ENCODE results near the gene TAPBP. TPM values are rescaled to one million over a fixed set of nuclear protein-coding genes. Genes with fewer than 3 reads are reported as not detected.
"Not testable (repeated sequence)": the region's sequence is repeated elsewhere in the genome, so short reads cannot be mapped to it uniquely, and the experiment has no call there.

Gene TAPBP
- total RNA-seq: 15.4 and 16.2 TPM in 2 replicates
- long read RNA-seq, partial matches to known transcripts: 1 of 1 reads
- long read RNA-seq, other reads (novel, unspliced or antisense): 0 of 1 reads

DNA sequence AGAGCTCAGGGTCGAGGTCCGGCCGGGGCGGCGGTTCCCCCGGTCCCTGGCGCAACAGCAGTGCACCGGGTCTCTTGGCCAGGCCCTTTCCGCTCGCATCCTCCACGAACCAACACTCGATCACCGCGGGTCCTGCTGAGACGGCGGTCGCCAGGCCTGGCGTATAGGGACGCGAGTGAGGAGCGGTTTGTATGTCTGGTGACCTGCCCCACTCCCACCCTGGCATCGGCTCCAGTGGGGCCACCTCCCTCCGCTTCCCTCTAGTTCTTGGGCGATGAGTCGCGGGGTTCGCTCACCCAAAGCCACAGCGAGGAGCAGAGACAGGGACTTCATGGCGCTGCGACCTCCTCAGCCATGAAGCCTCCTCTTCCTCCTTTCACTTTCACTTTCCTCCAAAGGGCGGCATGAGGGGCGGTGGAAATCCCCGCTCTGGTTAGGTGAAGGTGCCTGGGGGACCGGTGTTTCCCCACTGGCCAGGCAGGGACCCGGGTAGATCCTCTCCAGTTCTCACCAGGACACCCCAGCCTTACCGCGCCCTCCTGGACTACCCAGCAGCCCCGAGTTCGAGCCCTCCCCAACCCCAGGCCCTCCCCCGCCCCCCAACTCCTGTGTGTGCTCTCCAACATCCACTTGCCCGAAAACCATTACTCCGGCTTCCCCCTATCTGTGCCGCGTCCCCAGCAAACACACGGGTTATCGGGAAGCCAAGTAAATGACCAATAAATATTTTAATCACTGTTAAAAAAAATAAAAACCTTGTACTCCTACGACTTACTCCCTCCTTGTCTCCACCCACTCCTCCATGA lies at the start of gene TAPBP:
TAPBP (minus strand) TSS at position 370 of the 806 bp plus-strand sequence; CDS start at position 333, 37 bp downstream.
- Mint-ChIP-seq H3K4me1 (peaks cover 53% of the 10 kb centered on the region), H3K4me3 (peak within 1 kb of the TSS; percentile 95), H3K27me3 (ENCODE audit: low read depth) (peaks cover 33% of the 10 kb centered on the region), H3K27ac (ENCODE audit: unreplicated experiment) (peak within 1 kb of the TSS; percentile 58), H3K9me3 (no peaks in the 10 kb centered on the region), H3K36me3 (ENCODE audit: low read depth) (peaks cover 9% of the 10 kb centered on the region)
- TF ChIP-seq, protein P1, sequence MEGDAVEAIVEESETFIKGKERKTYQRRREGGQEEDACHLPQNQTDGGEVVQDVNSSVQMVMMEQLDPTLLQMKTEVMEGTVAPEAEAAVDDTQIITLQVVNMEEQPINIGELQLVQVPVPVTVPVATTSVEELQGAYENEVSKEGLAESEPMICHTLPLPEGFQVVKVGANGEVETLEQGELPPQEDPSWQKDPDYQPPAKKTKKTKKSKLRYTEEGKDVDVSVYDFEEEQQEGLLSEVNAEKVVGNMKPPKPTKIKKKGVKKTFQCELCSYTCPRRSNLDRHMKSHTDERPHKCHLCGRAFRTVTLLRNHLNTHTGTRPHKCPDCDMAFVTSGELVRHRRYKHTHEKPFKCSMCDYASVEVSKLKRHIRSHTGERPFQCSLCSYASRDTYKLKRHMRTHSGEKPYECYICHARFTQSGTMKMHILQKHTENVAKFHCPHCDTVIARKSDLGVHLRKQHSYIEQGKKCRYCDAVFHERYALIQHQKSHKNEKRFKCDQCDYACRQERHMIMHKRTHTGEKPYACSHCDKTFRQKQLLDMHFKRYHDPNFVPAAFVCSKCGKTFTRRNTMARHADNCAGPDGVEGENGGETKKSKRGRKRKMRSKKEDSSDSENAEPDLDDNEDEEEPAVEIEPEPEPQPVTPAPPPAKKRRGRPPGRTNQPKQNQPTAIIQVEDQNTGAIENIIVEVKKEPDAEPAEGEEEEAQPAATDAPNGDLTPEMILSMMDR (conservative IDR thresholded peaks at IDR 0.05): no peak
- no peak for DNase-seq (ENCODE audit: low read depth, low spot score)

DNA sequence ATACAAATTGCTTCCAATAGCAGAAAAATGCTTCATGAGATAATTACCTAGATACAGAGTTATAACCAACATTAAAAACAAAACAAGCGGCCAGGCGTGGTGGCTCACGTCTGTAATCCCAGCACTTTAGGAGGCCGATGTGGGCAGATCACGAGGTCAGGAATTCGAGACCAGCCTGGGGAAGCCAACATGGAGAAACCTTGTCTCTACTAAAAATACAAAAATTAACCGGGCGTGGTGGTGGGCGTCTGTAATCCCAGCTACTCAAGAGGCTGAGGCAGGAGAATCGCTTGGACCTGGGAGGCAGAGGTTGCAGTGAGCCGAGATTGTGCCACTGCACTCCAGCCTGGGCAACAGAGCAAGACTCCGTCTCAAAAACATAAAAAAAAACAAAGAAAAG lies 49.6 kb upstream of the TAPBP start:
- H3K4me1 Mint-ChIP-seq: peaks cover 21% of the 10 kb centered on the region
- H3K4me3 Mint-ChIP-seq; H3K27me3 Mint-ChIP-seq (ENCODE audit: low read depth); H3K9me3 Mint-ChIP-seq; H3K36me3 Mint-ChIP-seq (ENCODE audit: low read depth); DNase-seq (ENCODE audit: low read depth, low spot score); H3K27ac Mint-ChIP-seq (ENCODE audit: unreplicated experiment): not testable (repeated sequence)

DNA sequence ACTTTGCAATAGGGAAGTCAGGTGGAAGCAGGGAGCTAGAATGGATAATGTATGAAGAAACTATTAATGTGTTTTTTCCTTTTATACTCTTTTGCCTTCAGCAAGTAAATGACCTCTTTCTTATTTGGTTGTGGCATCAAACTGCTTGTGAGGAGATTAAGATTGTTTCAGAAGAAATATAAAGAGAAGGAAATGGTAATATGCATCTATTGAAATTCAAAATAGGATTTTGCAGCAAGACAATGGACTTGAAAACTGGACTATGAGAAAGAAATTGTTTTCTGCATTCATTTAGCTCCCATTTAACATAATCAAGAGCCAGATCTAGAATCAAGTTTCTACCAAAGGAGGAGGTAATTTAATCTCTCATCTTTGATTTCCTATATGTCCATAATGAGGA lies 45.5 kb upstream of the TAPBP start:
- no peaks in the 10 kb centered on the region for H3K9me3 Mint-ChIP-seq
- peaks cover 14% of the 10 kb centered on the region for H3K4me1 Mint-ChIP-seq
- TF ChIP-seq, protein P1 (conservative IDR thresholded peaks at IDR 0.05): no peak
- peaks cover 3% of the 10 kb centered on the region for H3K27me3 Mint-ChIP-seq (ENCODE audit: low read depth)
- H3K27ac Mint-ChIP-seq (ENCODE audit: unreplicated experiment): no peak overlapping the region
- no peaks in the 10 kb centered on the region for H3K36me3 Mint-ChIP-seq (ENCODE audit: low read depth)
- no peak overlapping the region for H3K4me3 Mint-ChIP-seq
- DNase-seq (ENCODE audit: low read depth, low spot score): no peak

DNA sequence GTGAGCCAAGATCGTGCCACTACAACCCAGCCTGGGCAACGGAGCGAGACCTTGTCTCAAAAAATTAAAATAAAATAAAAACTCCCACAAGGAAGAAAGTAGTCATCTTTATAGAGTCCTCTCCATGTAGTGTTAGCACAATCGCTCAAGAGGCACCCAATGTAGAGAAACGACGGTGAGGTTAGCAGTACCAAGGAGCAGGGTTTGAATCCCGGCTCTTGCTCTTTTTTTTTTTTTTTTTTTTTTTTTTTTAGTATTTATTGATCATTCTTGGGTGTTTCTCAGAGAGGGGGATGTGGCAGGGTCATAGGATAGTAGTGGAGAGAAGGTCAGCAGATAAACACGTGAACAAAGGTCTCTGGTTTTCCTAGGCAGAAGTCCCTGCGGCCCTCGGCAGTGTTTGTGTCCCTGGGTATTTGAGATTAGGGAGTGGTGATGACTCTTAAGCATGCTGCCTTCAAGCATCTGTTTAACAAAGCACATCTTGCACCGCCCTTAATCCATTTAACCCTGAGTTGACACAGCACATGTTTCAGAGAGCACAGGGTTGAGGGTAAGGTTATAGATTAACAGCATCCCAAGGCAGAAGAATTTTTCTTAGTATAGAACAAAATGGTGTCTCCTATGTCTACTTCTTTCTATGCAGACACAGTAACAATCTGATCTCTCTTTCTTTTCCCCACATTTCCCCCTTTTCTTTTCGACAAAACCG lies 43.4 kb upstream of the TAPBP start:
- not testable (repeated sequence) for H3K4me3 Mint-ChIP-seq; H3K27ac Mint-ChIP-seq (ENCODE audit: unreplicated experiment); H3K4me1 Mint-ChIP-seq

DNA sequence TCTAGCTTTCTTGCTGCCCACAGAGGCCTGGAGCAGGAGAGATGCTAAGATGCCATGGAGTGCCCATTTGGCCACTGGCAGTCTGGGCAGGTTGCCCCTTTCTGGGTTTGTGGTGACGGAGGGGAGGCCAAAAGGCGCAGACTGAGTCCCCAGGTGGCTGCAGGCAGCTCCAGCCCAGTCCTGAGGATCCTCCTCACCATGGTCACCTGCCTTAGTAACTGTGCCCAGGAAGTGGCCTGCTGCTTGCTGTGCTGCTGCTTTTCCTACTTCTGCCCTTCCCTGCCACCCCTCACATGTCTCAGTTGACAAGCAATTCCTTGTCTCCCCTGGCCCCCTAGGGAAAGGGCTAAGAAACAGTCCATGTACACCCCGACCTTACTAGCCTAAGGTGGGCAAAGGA lies 42.4 kb upstream of the TAPBP start:
- no peak for DNase-seq (ENCODE audit: low read depth, low spot score)
- TF ChIP-seq, protein P1 (conservative IDR thresholded peaks at IDR 0.05): no peak
- H3K4me3 Mint-ChIP-seq: no peak overlapping the region
- H3K36me3 Mint-ChIP-seq (ENCODE audit: low read depth): no peaks in the 10 kb centered on the region
- peaks cover 3% of the 10 kb centered on the region for H3K4me1 Mint-ChIP-seq
- H3K27me3 Mint-ChIP-seq (ENCODE audit: low read depth): peaks cover 3% of the 10 kb centered on the region
- no peak overlapping the region for H3K27ac Mint-ChIP-seq (ENCODE audit: unreplicated experiment)
- no peaks in the 10 kb centered on the region for H3K9me3 Mint-ChIP-seq

More for the DNA sequence above, 43.4 kb upstream of the TAPBP start:
- DNase-seq (ENCODE audit: low read depth, low spot score); H3K9me3 Mint-ChIP-seq; H3K36me3 Mint-ChIP-seq (ENCODE audit: low read depth); H3K27me3 Mint-ChIP-seq (ENCODE audit: low read depth): not testable (repeated sequence)

DNA sequence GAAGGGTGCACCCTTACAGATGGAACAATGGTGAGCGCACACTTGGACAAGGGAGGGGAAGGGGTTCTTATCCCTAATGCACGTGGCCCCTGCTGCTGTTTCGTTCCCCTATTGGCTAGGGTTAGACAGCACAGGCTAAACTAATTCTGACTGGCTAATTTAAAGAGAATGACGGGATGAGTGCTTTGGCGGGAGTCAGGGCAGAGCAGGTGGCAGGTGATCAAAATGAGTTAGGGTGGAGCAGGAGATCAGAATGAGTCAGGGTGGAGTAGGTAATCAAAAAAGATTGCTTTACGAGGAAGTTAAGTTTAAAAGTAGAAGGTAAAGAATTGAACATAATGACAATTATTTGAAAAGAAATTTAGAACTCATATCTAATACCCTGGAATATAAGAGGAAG lies 42.0 kb upstream of the TAPBP start:
- H3K27ac Mint-ChIP-seq (ENCODE audit: unreplicated experiment); H3K4me1 Mint-ChIP-seq; H3K27me3 Mint-ChIP-seq (ENCODE audit: low read depth): not testable (repeated sequence)

DNA sequence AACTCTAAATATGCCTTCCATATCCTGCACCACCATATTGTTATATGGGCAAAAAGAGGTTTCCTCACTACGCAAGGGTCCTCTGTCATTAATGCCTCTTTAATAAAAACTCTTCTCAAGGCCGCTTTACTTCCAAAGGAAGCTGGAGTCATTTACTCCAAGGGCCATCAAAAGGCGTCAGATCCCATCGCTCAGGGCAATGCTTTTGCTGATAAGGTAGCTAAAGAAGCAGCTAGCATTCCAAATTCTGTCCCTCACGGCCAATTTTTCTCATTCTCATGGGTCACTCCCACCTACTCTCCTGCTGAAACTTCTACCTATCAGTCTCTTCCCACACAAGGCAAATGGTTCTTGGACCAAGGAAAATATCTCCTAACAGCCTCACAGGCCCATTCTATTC lies 33.9 kb upstream of the TAPBP start:
- H3K27me3 Mint-ChIP-seq (ENCODE audit: low read depth): peaks cover 11% of the 10 kb centered on the region
- DNase-seq (ENCODE audit: low read depth, low spot score): no peak
- no peaks in the 10 kb centered on the region for H3K9me3 Mint-ChIP-seq
- TF ChIP-seq, protein P1 (conservative IDR thresholded peaks at IDR 0.05): no peak
- no peak overlapping the region for H3K4me3 Mint-ChIP-seq
- H3K36me3 Mint-ChIP-seq (ENCODE audit: low read depth): no peaks in the 10 kb centered on the region
- H3K27ac Mint-ChIP-seq (ENCODE audit: unreplicated experiment): no peak overlapping the region
- peaks cover 7% of the 10 kb centered on the region for H3K4me1 Mint-ChIP-seq

More for the DNA sequence above, 42.0 kb upstream of the TAPBP start:
- not testable (repeated sequence) for H3K36me3 Mint-ChIP-seq (ENCODE audit: low read depth); H3K9me3 Mint-ChIP-seq; H3K4me3 Mint-ChIP-seq; DNase-seq (ENCODE audit: low read depth, low spot score)

DNA sequence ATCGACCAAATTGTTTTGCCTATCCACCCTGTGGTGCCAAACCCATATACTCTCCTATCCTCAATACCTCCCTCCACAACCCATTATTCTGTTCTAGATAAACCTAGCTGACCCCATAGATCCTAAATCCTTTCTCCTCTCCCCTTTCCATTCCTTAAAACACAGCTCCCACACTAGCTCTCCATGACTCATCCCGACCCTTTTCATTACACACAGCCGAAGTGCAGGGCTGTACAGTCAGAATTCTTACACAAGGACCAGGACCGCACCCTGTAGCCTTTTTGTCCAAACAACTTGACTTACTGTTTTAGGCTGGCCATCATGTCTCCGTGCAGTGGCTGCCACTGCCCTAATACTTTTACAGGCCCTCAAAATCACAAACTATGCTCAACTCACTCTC lies 33.1 kb upstream of the TAPBP start:
- not testable (repeated sequence) for DNase-seq (ENCODE audit: low read depth, low spot score); H3K9me3 Mint-ChIP-seq; H3K36me3 Mint-ChIP-seq (ENCODE audit: low read depth); H3K4me3 Mint-ChIP-seq; H3K27ac Mint-ChIP-seq (ENCODE audit: unreplicated experiment); H3K4me1 Mint-ChIP-seq
- H3K27me3 Mint-ChIP-seq (ENCODE audit: low read depth): peaks cover 11% of the 10 kb centered on the region

Data from neural crest cell (in vitro differentiated cells).